GM12874 (cell line): ENCODE measurements around the gene VSIG10.

Source experiments
- TF ChIP-seq, protein P1 (sequence below): IDR thresholded peaks from 2 replicates; pipeline ENCODE4 v1.5.1; 2011; ENCODE audit warnings: low read depth, mild to moderate bottlenecking, control low read depth, low read length, moderate library complexity; ENCODE audit not compliant: insufficient read depth

The VSIG10 gene

DNA sequence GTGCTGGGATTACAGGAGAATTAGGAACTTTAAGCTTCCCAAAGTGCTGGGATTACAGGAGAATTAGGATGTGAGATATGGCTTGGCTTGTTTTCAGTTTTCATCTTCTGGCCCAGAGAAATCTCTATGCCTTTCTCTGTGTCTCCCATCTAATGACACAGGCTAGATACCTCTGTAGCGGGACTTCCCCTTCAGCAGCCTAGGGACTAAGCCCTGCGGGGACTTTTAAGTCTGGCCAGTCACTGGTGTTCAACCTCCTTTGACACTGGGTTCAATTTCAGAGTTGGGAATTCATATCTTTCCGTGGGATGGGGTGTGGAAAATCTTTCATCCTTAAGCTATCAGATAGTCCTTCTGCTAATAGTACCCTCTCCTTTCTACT, 81.1 kb downstream of the VSIG10 start:
- TF ChIP-seq, protein P1, sequence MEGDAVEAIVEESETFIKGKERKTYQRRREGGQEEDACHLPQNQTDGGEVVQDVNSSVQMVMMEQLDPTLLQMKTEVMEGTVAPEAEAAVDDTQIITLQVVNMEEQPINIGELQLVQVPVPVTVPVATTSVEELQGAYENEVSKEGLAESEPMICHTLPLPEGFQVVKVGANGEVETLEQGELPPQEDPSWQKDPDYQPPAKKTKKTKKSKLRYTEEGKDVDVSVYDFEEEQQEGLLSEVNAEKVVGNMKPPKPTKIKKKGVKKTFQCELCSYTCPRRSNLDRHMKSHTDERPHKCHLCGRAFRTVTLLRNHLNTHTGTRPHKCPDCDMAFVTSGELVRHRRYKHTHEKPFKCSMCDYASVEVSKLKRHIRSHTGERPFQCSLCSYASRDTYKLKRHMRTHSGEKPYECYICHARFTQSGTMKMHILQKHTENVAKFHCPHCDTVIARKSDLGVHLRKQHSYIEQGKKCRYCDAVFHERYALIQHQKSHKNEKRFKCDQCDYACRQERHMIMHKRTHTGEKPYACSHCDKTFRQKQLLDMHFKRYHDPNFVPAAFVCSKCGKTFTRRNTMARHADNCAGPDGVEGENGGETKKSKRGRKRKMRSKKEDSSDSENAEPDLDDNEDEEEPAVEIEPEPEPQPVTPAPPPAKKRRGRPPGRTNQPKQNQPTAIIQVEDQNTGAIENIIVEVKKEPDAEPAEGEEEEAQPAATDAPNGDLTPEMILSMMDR, result no peak

DNA sequence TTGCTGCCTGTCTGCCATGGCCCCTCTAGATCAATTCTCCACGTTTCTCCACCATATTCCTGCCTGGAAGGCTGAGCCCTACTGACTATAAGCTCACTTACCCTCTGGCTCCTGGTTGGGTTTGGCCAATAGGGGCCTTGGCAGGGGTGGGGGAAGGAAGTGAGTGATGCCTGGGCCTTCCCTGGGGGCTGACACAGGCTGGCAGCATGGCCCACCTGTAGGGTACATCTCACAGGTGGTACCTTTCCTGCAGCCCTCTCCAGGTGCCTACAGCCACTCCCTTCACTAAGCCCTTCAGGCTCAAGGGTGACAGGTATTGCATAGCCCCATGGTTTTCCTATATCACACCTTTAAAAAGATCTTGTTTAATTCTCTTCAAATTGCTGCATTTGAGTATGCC, 83.8 kb downstream of the VSIG10 start:
- TF ChIP-seq, protein P1, result no peak

DNA sequence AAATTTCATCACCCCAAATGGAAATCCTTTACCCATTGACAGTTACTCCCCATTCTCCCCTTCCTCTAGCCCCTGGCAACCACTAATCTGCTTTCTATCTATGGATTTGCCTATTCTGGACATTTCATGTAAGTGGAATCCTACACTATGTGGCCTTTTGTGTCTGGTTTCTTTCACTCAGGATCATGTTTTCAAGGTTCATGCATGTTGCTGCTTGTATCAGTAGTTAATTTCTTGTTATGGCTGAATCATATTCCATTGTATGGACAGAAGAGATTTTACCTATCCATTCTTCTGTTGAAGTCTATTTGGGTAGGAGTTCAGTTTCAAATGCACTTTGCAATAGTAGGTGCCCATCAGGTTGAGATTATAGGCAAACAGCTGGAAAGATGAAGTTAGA, 85.9 kb downstream of the VSIG10 start:
- TF ChIP-seq, protein P1, result no peak

DNA sequence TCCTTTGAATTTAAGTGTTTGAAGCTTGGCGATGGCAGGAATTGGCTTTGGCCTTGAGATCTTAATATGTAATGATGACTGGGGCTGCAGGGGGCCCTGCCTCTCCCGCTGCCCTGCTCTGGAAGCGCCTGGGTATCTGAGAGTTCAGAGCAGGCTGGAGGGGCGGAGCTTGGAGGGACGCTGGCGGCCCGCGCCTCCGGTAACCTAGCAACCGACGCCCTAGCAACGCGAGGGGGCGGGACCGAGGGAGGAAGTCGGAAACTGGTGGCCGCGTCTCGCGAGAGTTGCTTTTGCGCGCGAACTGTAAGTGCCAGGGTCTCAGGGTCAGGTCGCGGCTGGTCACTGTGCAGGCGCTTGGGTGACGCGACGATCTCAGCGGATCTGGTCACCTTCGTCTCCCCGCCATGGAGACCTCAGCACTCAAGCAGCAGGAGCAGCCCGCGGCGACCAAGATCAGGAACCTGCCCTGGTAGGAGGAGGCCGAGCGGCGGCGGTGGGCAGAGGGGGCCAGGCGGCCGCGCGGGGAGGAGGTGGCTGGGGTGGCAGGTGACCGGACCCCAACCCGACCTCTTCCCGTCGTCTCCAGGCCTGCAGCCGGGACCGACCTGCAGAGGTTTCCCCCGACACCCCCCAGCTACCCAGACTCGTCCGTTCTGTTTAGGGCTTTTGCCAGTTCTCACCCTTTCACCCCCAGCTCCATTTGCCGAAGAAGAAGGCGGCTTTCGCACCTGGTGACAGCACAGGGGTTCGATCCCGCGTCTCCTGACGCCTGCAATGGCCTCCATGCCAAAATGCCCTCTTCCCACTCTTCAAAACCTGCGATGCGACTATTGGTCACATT, 87.2 kb downstream of the VSIG10 start, which contains the start of gene RFC5:
TSS of gene RFC5 (plus strand) at position 280 of the 841 bp plus-strand sequence. CDS start at position 405, 125 bp downstream.
- TF ChIP-seq, protein P1, result no peak

DNA sequence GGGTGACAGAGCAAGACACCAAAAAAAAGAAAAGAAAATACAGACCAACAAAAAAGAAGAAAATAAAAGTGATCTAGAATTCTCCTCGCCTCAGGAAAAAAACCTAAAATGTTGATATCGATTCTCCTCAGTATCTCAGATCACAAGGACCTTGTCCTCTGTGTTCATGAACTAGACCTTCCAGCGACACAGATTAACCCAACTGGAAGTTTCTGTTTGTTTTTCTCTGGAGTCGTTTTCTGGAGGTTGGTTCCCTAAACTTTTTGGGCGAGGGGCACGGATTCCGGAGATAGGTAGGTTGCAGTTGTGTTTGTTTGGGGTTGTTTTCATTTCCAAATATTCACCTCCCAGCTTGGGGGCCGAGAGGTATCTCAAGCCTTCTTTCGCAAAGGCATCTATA, 87.9 kb downstream of the VSIG10 start:
- TF ChIP-seq, protein P1, result no peak

DNA sequence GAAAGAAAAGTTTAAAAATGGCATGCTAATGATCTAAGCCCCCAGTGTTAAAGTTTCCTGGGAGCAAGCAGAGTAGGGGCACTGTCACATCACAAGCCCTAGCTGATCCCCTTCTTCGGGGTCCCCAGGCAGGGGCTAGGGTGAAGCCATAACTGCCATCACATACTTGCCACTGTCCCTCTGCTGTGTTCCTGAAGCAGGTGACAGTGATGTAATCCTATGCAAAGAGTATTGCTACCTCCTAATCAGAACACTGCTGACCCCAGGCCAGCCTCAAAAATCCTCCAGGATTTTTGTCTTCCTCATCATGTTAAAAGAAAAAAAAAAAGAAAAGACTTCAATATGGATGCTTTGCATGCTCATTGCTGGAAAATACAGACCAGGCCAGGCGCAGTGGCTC, 88.5 kb downstream of the VSIG10 start:
- TF ChIP-seq, protein P1, result no peak
